Measurements from ENCODE around the gene ZNF469. TPM values are rescaled to one million over a fixed set of nuclear protein-coding genes. Genes with fewer than 3 reads are reported as not detected.

ZNF469 gene
- polyA plus RNA-seq, 1 donor from 2014 or later: not detected

DNA sequence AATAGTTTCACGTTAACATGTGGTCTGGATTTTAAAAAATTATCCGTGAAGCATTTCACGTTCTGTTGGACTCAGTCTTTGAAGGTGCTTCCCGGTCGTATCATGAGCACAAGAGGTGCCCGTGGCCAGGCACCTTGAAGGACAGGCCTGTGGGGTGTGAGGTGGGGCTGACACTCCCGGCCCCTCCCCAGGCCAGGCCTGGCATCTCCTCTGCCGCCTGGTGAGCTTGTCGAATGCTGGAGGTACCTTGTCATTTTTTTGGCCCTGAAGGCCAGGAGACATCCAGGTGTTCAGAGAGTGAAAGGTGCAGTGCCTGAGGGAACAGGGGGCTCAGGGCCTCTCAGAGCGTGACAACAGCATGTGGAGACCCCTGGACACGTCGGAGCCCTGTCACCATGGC, 11.7 kb downstream of the ZNF469 start:
- no peaks in the 10 kb centered on the region for H3K9me2 ChIP-seq (ENCODE audit: insufficient read depth, low read length)
- no peaks in the 10 kb centered on the region for H3K27me3 ChIP-seq (ENCODE audit: insufficient read depth, low read depth, low read length)
- no peaks in the 10 kb centered on the region for H3K9me3 ChIP-seq (ENCODE audit: low read length)
- no peak overlapping the region for H3K27ac ChIP-seq (ENCODE audit: low read length)
- H3K36me3 ChIP-seq (ENCODE audit: insufficient read depth, low read length): no peaks in the 10 kb centered on the region
- H4K20me1 ChIP-seq (ENCODE audit: insufficient read depth): no peaks in the 10 kb centered on the region
- TF ChIP-seq RAD21 (conservative IDR thresholded peaks at IDR 0.05): no peak
- TF ChIP-seq, protein P1, sequence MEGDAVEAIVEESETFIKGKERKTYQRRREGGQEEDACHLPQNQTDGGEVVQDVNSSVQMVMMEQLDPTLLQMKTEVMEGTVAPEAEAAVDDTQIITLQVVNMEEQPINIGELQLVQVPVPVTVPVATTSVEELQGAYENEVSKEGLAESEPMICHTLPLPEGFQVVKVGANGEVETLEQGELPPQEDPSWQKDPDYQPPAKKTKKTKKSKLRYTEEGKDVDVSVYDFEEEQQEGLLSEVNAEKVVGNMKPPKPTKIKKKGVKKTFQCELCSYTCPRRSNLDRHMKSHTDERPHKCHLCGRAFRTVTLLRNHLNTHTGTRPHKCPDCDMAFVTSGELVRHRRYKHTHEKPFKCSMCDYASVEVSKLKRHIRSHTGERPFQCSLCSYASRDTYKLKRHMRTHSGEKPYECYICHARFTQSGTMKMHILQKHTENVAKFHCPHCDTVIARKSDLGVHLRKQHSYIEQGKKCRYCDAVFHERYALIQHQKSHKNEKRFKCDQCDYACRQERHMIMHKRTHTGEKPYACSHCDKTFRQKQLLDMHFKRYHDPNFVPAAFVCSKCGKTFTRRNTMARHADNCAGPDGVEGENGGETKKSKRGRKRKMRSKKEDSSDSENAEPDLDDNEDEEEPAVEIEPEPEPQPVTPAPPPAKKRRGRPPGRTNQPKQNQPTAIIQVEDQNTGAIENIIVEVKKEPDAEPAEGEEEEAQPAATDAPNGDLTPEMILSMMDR (IDR thresholded peaks at IDR 0.05; ENCODE audit: poor library complexity, severe bottlenecking): no peak
- TF ChIP-seq EZH2 (IDR thresholded peaks at IDR 0.05; ENCODE audit: borderline replicate concordance, insufficient read depth, low read length, poor library complexity, severe bottlenecking): no peak
- no peak for TF ChIP-seq MXI1 (conservative IDR thresholded peaks at IDR 0.05; ENCODE audit: poor library complexity, severe bottlenecking)
- TF ChIP-seq EP300 (conservative IDR thresholded peaks at IDR 0.05; ENCODE audit: poor library complexity, severe bottlenecking): no peak
- no peak for TF ChIP-seq TAF1 (IDR thresholded peaks at IDR 0.05; ENCODE audit: low read depth)
- no peak for TF ChIP-seq POLR2AphosphoS5 (IDR thresholded peaks at IDR 0.05)
- TF ChIP-seq REST (IDR thresholded peaks at IDR 0.05; ENCODE audit: borderline replicate concordance): no peak
- TF ChIP-seq SMC3 (conservative IDR thresholded peaks at IDR 0.05; ENCODE audit: poor library complexity): no peak
- no peak overlapping the region for H3K9ac ChIP-seq (ENCODE audit: low read length)
- H3K4me2 ChIP-seq (ENCODE audit: low read length): no peak overlapping the region
- H3K4me3 ChIP-seq (ENCODE audit: low read length): no peak overlapping the region
- no peaks in the 10 kb centered on the region for H3K79me2 ChIP-seq (replicated peaks; ENCODE audit: insufficient read depth, low read length)
- no peak overlapping the region for H2AFZ ChIP-seq (ENCODE audit: low read depth, low read length)
- no peaks in the 10 kb centered on the region for H3F3A ChIP-seq (ENCODE audit: insufficient read depth, low read length, poor library complexity, severe bottlenecking)

DNA sequence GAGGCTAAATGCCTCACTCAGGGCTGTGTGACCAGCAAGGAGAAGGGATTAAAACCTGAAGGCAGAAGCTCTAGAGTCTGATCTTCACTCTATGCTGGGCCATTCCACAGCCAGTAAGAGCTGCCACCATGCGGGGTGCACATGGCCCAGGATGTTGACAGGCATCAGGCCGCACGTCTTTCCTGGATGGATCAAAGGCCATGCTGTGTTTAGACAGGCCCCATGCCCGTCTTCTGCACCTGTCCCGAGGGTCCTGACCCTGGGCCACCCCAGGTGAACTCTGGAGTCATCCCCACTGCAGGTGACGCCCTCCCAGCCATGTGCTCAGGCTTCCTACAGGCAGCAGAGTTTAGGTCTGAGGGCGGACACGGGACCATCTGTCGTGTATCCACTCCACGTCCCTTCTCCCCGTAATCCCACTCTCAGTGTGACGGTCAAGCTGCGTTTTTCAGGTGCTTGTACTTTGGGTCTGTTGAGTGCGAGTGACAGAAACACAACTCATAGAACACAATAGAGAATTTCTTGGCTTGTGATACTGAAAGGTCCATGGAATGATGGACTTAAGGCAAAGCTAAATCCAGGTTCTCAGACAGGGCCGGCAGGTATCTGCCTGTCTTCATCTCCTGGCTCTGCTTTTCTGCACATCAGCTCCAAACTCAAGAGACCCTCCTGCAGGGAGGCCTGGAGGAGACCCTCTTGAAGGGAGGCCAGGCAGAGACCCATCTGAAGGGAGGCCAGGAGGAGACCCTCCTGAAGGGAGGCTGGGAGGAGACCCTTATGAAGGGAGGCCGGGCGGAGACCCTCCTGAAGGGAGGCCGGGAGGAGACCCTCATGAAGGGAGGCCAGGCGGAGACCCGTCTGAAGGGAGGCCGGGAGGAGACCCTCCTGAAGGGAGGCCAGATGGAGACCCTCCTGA, 13.2 kb downstream of the ZNF469 start:
- no peak for TF ChIP-seq SMC3 (conservative IDR thresholded peaks at IDR 0.05; ENCODE audit: poor library complexity)
- TF ChIP-seq RAD21 (conservative IDR thresholded peaks at IDR 0.05): no peak
- no peak for TF ChIP-seq POLR2AphosphoS5 (IDR thresholded peaks at IDR 0.05)
- no peak for TF ChIP-seq MXI1 (conservative IDR thresholded peaks at IDR 0.05; ENCODE audit: poor library complexity, severe bottlenecking)
- no peak for TF ChIP-seq EP300 (conservative IDR thresholded peaks at IDR 0.05; ENCODE audit: poor library complexity, severe bottlenecking)
- TF ChIP-seq EZH2 (IDR thresholded peaks at IDR 0.05; ENCODE audit: borderline replicate concordance, insufficient read depth, low read length, poor library complexity, severe bottlenecking): no peak
- H3K27ac ChIP-seq (ENCODE audit: low read length): no peak overlapping the region
- no peaks in the 10 kb centered on the region for H3F3A ChIP-seq (ENCODE audit: insufficient read depth, low read length, poor library complexity, severe bottlenecking)
- no peaks in the 10 kb centered on the region for H4K20me1 ChIP-seq (ENCODE audit: insufficient read depth)
- H3K36me3 ChIP-seq (ENCODE audit: insufficient read depth, low read length): no peaks in the 10 kb centered on the region
- H2AFZ ChIP-seq (ENCODE audit: low read depth, low read length): no peak overlapping the region
- no peak overlapping the region for H3K4me3 ChIP-seq (ENCODE audit: low read length)
- H3K79me2 ChIP-seq (replicated peaks; ENCODE audit: insufficient read depth, low read length): no peaks in the 10 kb centered on the region
- H3K4me2 ChIP-seq (ENCODE audit: low read length): no peak overlapping the region
- no peaks in the 10 kb centered on the region for H3K27me3 ChIP-seq (ENCODE audit: insufficient read depth, low read depth, low read length)
- H3K9ac ChIP-seq (ENCODE audit: low read length): no peak overlapping the region
- no peaks in the 10 kb centered on the region for H3K9me3 ChIP-seq (ENCODE audit: low read length)
- no peaks in the 10 kb centered on the region for H3K9me2 ChIP-seq (ENCODE audit: insufficient read depth, low read length)

Data from neural cell (in vitro differentiated cells).